Measurements from ENCODE around the gene EFNA3.

DNA sequence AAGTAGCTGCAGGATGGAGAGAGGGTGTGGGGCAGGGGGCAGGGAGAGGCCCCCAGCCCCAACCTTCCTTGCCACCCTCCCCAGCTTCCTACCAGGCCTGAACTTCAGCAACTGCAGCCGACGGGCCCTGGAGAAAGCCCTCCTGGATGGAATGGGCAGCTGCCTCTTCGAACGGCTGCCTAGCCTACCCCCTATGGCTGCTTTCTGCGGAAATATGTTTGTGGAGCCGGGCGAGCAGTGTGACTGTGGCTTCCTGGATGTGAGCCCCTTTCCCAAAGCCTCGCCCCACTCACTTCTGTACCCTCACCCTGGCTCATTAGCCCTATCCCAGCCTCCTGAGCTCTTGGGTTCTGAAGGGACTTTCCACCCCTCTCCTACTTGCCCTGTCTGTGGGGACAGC, 21.5 kb upstream of the EFNA3 start:
- TF ChIP-seq CTCF (IDR thresholded peaks at IDR 0.05; ENCODE audit: extremely low read depth in 1 of 2, insufficient read depth in 1 of 2, low read depth in 1 of 2, low read length in 2 of 2) (no peak), POLR2AphosphoS5 (IDR thresholded peaks at IDR 0.05; ENCODE audit: insufficient read depth, low read depth, low read length) (no peak), POLR2A (IDR thresholded peaks at IDR 0.05; ENCODE audit: low read depth, low read length) (no peak), GATA2 (IDR thresholded peaks at IDR 0.05; ENCODE audit: insufficient read depth, insufficient read length, low read depth, low read length) (no peak)

Measured in endothelial cell of umbilical vein (primary cell).